IMR-90 (cell line): Measurements from ENCODE around the gene SBNO1. TPM values are rescaled to one million over a fixed set of nuclear protein-coding genes. Genes with fewer than 3 reads are reported as not detected.

Experiments
- ATAC-seq: fragments of 200-7000 bp; cut with Tn5 transposase; 2 replicates; pipeline ENCODE4 v1.9.1; 2020; ENCODE audit warnings: low read depth, mild to moderate bottlenecking, moderate library complexity
- BruUV-seq: library from RNA; stranded (reverse); fragments of 400-500 nt; replicated peaks from 2 replicates; lab custom pipeline; 2021; lab: Mats Ljungman, UMichigan
- CTCF ChIA-PET: fragments of 300-600 bp; formaldehyde crosslinking; extraction: SDS; loops from one replicate; lab custom pipeline; 2021; ENCODE audit warnings: antibody characterized with exemption; lab: Yijun Ruan, JAX
- POLR2A ChIA-PET: fragments of 300-600 bp; sonication (Branson Sonifier 250); formaldehyde crosslinking; loops from one replicate; lab custom pipeline; 2022; ENCODE audit warnings: antibody characterized with exemption; ENCODE audit not compliant: unreplicated experiment; lab: Charles Lee
- DNase-seq: peaks from one replicate; pipeline ENCODE4 v3.0.0; 2013
- H2AFZ ChIP-seq: replicated peaks from 2 replicates; pipeline ENCODE3; 2013; ENCODE audit warnings: low read length, mild to moderate bottlenecking; ENCODE audit not compliant: poor library complexity
- H2AK5ac ChIP-seq: 2 replicates; pipeline ENCODE4 v1.6.1; 2013; ENCODE audit warnings: low read depth, low read length, inconsistent platforms
- H2AK9ac ChIP-seq: replicated peaks from 2 replicates; pipeline ENCODE3; 2013; ENCODE audit warnings: mild to moderate bottlenecking, low read depth, low read length, moderate library complexity; ENCODE audit not compliant: poor library complexity
- H2BK120ac ChIP-seq: 2 replicates; pipeline ENCODE4 v1.6.1; 2013; ENCODE audit warnings: low read depth, low read length, inconsistent platforms
- H2BK15ac ChIP-seq: 3 replicates; pipeline ENCODE4 v1.6.1; 2013; ENCODE audit warnings: low read depth, low read length, inconsistent platforms
- H2BK20ac ChIP-seq: 2 replicates; pipeline ENCODE4 v1.6.1; 2013; ENCODE audit warnings: low read depth, mild to moderate bottlenecking, inconsistent platforms, low read length, moderate library complexity
- H2BK5ac ChIP-seq: 2 replicates; pipeline ENCODE4 v1.6.1; 2013; ENCODE audit warnings: mild to moderate bottlenecking, low read depth, low read length, inconsistent platforms; ENCODE audit not compliant: poor library complexity, severe bottlenecking
- H3K14ac ChIP-seq: replicated peaks from 2 replicates; pipeline ENCODE4 v1.6.1; 2013; ENCODE audit warnings: low read depth, low read length, inconsistent platforms
- H3K18ac ChIP-seq: 2 replicates; pipeline ENCODE4 v1.6.1; 2013; ENCODE audit warnings: low read depth, low read length, control low read depth
- H3K23ac ChIP-seq: 2 replicates; pipeline ENCODE4 v1.6.1; 2013; ENCODE audit warnings: low read depth, low read length, inconsistent platforms
- H3K27ac ChIP-seq: 2 replicates; pipeline ENCODE4 v1.5.1; 2013; ENCODE audit warnings: mild to moderate bottlenecking, control low read depth, low read length; ENCODE audit not compliant: insufficient read depth
- H3K27me3 ChIP-seq: 2 replicates; pipeline ENCODE4 v1.6.1; 2013; ENCODE audit warnings: low read length; ENCODE audit not compliant: control insufficient read depth, insufficient read depth
- H3K36me3 ChIP-seq: 2 replicates; pipeline ENCODE4 v1.6.1; 2013; ENCODE audit warnings: low read length, mixed read lengths; ENCODE audit not compliant: control insufficient read depth, insufficient read depth
- H3K4ac ChIP-seq: 2 replicates; pipeline ENCODE4 v1.6.1; 2013; ENCODE audit warnings: low read depth, low read length, inconsistent platforms
- H3K4me1 ChIP-seq: 2 replicates; pipeline ENCODE4 v1.6.1; 2013; ENCODE audit warnings: low read length, mixed read lengths; ENCODE audit not compliant: control insufficient read depth, insufficient read depth
- H3K4me2 ChIP-seq: 2 replicates; pipeline ENCODE4 v1.6.1; 2013; ENCODE audit warnings: low read depth, mild to moderate bottlenecking, control low read depth, low read length, moderate library complexity
- H3K4me3 ChIP-seq: 2 replicates; pipeline ENCODE4 v1.5.1; 2013; ENCODE audit warnings: low read depth, mild to moderate bottlenecking, control low read depth, low read length, moderate library complexity; ENCODE audit not compliant: insufficient read depth
- H3K56ac ChIP-seq: 2 replicates; pipeline ENCODE4 v1.6.1; 2013; ENCODE audit warnings: low read length, inconsistent platforms; ENCODE audit not compliant: insufficient read depth; ENCODE audit errors: extremely low read depth
- H3K79me1 ChIP-seq, 2 experiments: 2 replicates each; pipeline ENCODE4 v1.6.1; 2013; ENCODE audit warnings: low read length in 2 of 2, inconsistent platforms in 1 of 2, low read depth in 1 of 2
- H3K9ac ChIP-seq: 2 replicates; pipeline ENCODE4 v1.6.1; 2013; ENCODE audit warnings: low read depth, low read length, control low read depth
- H3K9me1 ChIP-seq: 2 replicates; pipeline ENCODE4 v1.6.1; 2013; ENCODE audit warnings: low read length, inconsistent platforms; ENCODE audit not compliant: insufficient read depth
- H3K9me3 ChIP-seq: 2 replicates; pipeline ENCODE4 v1.6.1; 2013; ENCODE audit warnings: low read length; ENCODE audit not compliant: control insufficient read depth, insufficient read depth
- H4K20me1 ChIP-seq: 2 replicates; pipeline ENCODE4 v1.6.1; 2013; ENCODE audit warnings: low read length, inconsistent platforms; ENCODE audit not compliant: insufficient read depth
- H4K5ac ChIP-seq: 2 replicates; pipeline ENCODE4 v1.6.1; 2013; ENCODE audit warnings: mild to moderate bottlenecking, low read depth, low read length, control low read depth
- H4K8ac ChIP-seq, 2 experiments: 2 replicates each; pipeline ENCODE4 v1.6.1; 2013; ENCODE audit warnings: low read depth in 2 of 2, low read length in 2 of 2, control low read depth in 1 of 2, inconsistent platforms in 1 of 2
- H4K91ac ChIP-seq: 2 replicates; pipeline ENCODE4 v1.6.1; 2013; ENCODE audit warnings: low read depth, low read length, inconsistent platforms; ENCODE audit not compliant: insufficient read depth
- CEBPB ChIP-seq: IDR thresholded peaks from 2 replicates; pipeline ENCODE4 v1.6.1; 2012; ENCODE audit warnings: low read depth, low read length, improper control_type of control experiment
- RCOR1 ChIP-seq: IDR thresholded peaks from 2 replicates; pipeline ENCODE4 v1.6.1; 2012; ENCODE audit warnings: mild to moderate bottlenecking, low read length, improper control_type of control experiment; ENCODE audit not compliant: insufficient replicate concordance
- WGBS, 2 experiments: methylation state at CpG; one replicate each; pipeline versions ENCODE4 v1.1.5 to v1.1.7; 2013; ENCODE audit warnings: missing lambda C conversion rate in 2 of 2; ENCODE audit not compliant: insufficient read length in 1 of 2; ENCODE audit errors: extremely low coverage in 2 of 2; 5-methylcytosine and 5-hydroxymethylcytosine counted together
- dilution Hi-C: fragments of 300-500 bp; cut with HindIII; formaldehyde crosslinking; loops from one replicate; pipeline ENCODE4 v1.14.3; 2018; ENCODE audit warnings: low sequenced_read_pairs; ENCODE audit not compliant: unreplicated experiment
- in situ Hi-C: fragments of 300-500 bp; cut with MboI; formaldehyde crosslinking; loops from 3 replicates; pipeline ENCODE4 v1.14.3; 2019; ENCODE audit warnings: low sequenced_read_pairs, inconsistent platforms, mixed read lengths
- intact Hi-C: fragments of 100-400 bp; cut with micrococcal nuclease; formaldehyde crosslinking; loops from 2 replicates; pipeline ENCODE4 v1.10.0; 2022
- polyA plus RNA-seq, 3 experiments: library from polyadenylated mRNA; depleted of rRNA; stranded (reverse); fragments of >200 nt; gene quantifications; 2 replicates each; pipeline ENCODE4 v1.2.3, GENCODE V29; 2012; ENCODE audit warnings: low replicate concordance in 1 of 3
- total RNA-seq: library from RNA; depleted of rRNA; stranded (reverse); fragments of >200 nt; gene quantifications from 2 replicates; pipeline ENCODE4 v1.2.3, GENCODE V29; 2012

Gene SBNO1
- total and polyA plus RNA-seq, 2 of the 4 experiments (the other 2 are of a cell fraction), result 5.3 to 24.9 TPM

DNA sequence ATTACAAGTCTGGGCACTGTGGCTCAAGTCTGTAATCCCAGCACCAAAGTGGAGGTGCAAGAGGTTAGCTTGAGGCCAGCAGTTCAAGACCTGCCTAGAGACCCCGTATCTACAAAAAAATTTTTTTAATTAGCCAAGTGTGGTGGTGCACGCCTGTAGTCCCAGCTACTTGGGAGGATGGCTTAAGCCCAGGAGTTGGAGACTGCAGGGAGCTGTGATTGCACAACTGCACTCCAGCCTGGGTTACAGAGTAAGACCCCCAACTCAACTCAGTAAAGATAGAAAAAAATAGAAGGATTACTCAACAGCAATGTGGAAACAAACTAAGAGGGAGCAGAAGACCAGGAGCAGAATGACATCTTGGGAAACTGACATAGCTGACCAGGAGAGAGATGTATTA, 13.3 kb downstream of the SBNO1 start:
- no peak overlapping the region for H4K5ac ChIP-seq
- ATAC-seq (no peak), DNase-seq (no peak)
- no peak overlapping the region for H2BK5ac ChIP-seq
- H3K9me1 ChIP-seq, result peaks cover 5% of the 10 kb centered on the region
- H3K9me3 ChIP-seq, result no peaks in the 10 kb centered on the region
- H3K4me3 ChIP-seq, result no peak overlapping the region
- H4K8ac ChIP-seq, result no peak overlapping the region
- H3K4me1 ChIP-seq, result peaks cover 6% of the 10 kb centered on the region; the same call in 1 of the 2 replicates
- H3K79me1 ChIP-seq, result peaks cover 12 to 58% of the 10 kb centered on the region in 2 experiments
- H3K23ac ChIP-seq, result no peak overlapping the region
- peaks cover 12% of the 10 kb centered on the region for H3K36me3 ChIP-seq
- no peak overlapping the region for H2BK120ac ChIP-seq
- no peak overlapping the region for H2AFZ ChIP-seq
- H3K27me3 ChIP-seq, result no peaks in the 10 kb centered on the region
- no peak overlapping the region for H2BK15ac ChIP-seq
- H3K4me2 ChIP-seq, result no peak overlapping the region
- H3K56ac ChIP-seq, result no peak overlapping the region
- H3K4ac ChIP-seq, result no peak overlapping the region
- WGBS, 2 experiments, result no CpG with 5 or more reads among the region's 2 CpGs
- no peak overlapping the region for H4K91ac ChIP-seq
- H2AK9ac ChIP-seq, result no peak overlapping the region
- no peak overlapping the region for H2AK5ac ChIP-seq
- BruUV-seq, result no TSS peak
- no peak overlapping the region for H3K27ac ChIP-seq
- POLR2A ChIA-PET, result no interaction called here
- H3K14ac ChIP-seq, result no peak overlapping the region
- H2BK20ac ChIP-seq, result no peak overlapping the region
- intact Hi-C loops (no loop called here), in situ Hi-C loops (no loop called here), dilution Hi-C loops (no loop called here)
- no peak for TF ChIP-seq RCOR1
- TF ChIP-seq CEBPB, result 0 out of 2 replicates have a peak, but pooled peaks have one; percentile 13
- H3K18ac ChIP-seq, result no peak overlapping the region
- no peak overlapping the region for H3K9ac ChIP-seq
- CTCF ChIA-PET, result no interaction called here
- H4K20me1 ChIP-seq, result peaks cover 55% of the 10 kb centered on the region
